Ectodermal cell (in vitro differentiated cells): ENCODE data around the gene STAP1.
A peak's percentile ranks its signal among the peaks of the same experiment; 100 is the strongest.
"Not testable (repeated sequence)": the region's sequence is repeated elsewhere in the genome, so short reads cannot be mapped to it uniquely, and the experiment has no call there.

Source experiments
- H3K27ac ChIP-seq: 2 replicates; pipeline ENCODE4 v1.7.0; 2013; ENCODE audit warnings: mild to moderate bottlenecking, low read depth, low read length; ENCODE audit not compliant: insufficient read depth, poor library complexity, severe bottlenecking
- H3K27me3 ChIP-seq: 2 replicates; pipeline ENCODE4 v1.7.0; 2013; ENCODE audit warnings: mild to moderate bottlenecking, low read length; ENCODE audit not compliant: insufficient read depth, control insufficient read depth, poor library complexity, severe bottlenecking
- H3K36me3 ChIP-seq: one replicate; pipeline ENCODE4 v1.7.0; 2013; ENCODE audit warnings: low read length; ENCODE audit not compliant: control insufficient read depth, insufficient read depth
- H3K4me1 ChIP-seq: one replicate; pipeline ENCODE4 v1.7.0; 2013; ENCODE audit warnings: low read length; ENCODE audit not compliant: control insufficient read depth, insufficient read depth
- H3K4me3 ChIP-seq: 2 replicates; pipeline ENCODE4 v1.7.0; 2013; ENCODE audit warnings: low read depth, low read length, control low read depth; ENCODE audit not compliant: insufficient read depth
- H3K9me3 ChIP-seq: 2 replicates; pipeline ENCODE4 v1.7.0; 2013; ENCODE audit warnings: mild to moderate bottlenecking, low read length, moderate library complexity; ENCODE audit not compliant: control insufficient read depth
- WGBS, 2 experiments: methylation state at CpG; one replicate each; pipeline ENCODE4 v1.1.7; 2013; ENCODE audit warnings: missing lambda C conversion rate in 2 of 2; 5-methylcytosine and 5-hydroxymethylcytosine counted together

Gene STAP1

GRCh38 chr4:67535280-67535840 is 23.2 kb upstream of the STAP1 start:
- Histone ChIP-seq H3K27ac (no peak overlapping the region), H3K9me3 (no peaks in the 10 kb centered on the region), H3K27me3 (no peaks in the 10 kb centered on the region), H3K4me1 (no peaks in the 10 kb centered on the region), H3K36me3 (peaks cover 22% of the 10 kb centered on the region), H3K4me3 (no peak overlapping the region)
- WGBS, 2 experiments = 100% methylated on average over 1 of the region's 2 CpGs; no CpG with 5 or more reads in 1 of the 2 experiments

DNA sequence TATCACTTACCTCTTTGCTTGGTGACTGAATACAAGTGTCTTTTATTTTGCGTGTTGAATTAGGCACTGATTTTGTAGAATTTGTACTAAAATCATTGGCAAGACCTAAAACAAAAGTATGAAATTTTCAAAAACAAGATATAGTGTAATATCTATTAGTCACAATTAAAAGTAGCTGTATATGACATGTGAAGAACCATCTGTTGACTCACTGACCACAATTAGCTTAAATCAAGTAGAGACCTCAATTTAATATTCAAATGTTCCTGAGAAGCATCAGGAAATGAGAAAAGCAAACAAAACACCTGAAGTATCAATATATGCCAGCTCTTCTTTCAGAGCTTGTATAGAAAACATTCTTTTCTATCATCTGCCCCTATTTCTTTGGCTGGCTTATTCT is 18.7 kb upstream of the STAP1 start:
- H3K4me1 ChIP-seq = no peaks in the 10 kb centered on the region
- WGBS, 2 experiments = no CpG with 5 or more reads among the region's 1 CpG
- H3K9me3 ChIP-seq = no peaks in the 10 kb centered on the region
- H3K27ac ChIP-seq = no peak overlapping the region
- no peaks in the 10 kb centered on the region for H3K27me3 ChIP-seq
- peaks cover 17% of the 10 kb centered on the region for H3K36me3 ChIP-seq
- H3K4me3 ChIP-seq = no peak overlapping the region

DNA sequence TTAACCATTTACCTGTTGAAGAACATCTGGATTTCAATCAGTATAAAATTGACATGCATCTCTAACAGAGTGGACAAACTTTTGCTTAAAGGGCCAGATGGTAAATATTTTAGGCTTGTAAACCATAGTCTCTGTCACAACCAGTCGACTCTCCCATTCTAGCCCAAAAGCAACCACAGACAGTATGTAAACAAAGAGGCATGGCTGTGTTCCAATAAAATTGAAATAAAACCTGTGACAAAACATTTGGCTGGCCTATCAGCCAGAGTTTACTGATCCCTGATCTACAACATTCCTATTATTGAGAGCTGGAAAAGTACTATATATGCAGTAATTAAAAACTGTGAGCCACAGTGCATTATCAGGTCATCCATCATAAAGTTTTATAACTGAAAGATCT is 16.5 kb upstream of the STAP1 start:
- H3K4me3 ChIP-seq = no peak overlapping the region
- H3K36me3 ChIP-seq = peaks cover 17% of the 10 kb centered on the region
- WGBS, 2 experiments = 90 to 96% methylated on average over 1 of the region's 1 CpG
- no peak overlapping the region for H3K27ac ChIP-seq
- no peaks in the 10 kb centered on the region for H3K9me3 ChIP-seq
- no peaks in the 10 kb centered on the region for H3K27me3 ChIP-seq
- H3K4me1 ChIP-seq = no peaks in the 10 kb centered on the region

GRCh38 chr4:67545199-67546003 is 13.1 kb upstream of the STAP1 start, which contains the start of gene CENPC:
Gene CENPC (minus strand): TSS chr4:67545503. CDS start chr4:67545355, 148 bp downstream.
- no peaks in the 10 kb centered on the region for H3K27me3 ChIP-seq
- peak within 1 kb of the TSS; percentile 92 for H3K4me3 ChIP-seq
- H3K27ac ChIP-seq = peak within 1 kb of the TSS; percentile 93
- no peaks in the 10 kb centered on the region for H3K36me3 ChIP-seq
- WGBS, 2 experiments = 0 to 1% methylated on average over 44 to 47 of the region's 53 CpGs
- no peaks in the 10 kb centered on the region for H3K4me1 ChIP-seq
- no peaks in the 10 kb centered on the region for H3K9me3 ChIP-seq

DNA sequence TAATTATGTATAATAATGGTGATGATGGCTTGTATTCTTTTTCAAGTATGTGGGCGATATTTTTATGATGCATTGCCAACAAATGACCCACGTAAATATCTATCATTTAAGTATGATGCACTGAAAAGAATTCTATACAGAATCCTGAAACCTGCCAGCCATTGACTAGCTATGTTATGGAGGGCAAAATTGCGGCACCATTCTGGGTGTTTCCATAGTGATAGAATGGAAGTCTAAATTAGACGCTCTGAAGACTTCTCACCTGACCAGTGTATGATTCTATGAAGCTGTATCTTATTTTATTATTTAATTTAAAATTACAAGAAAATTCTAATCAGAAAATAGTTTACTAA is 12.5 kb upstream of the STAP1 start:
- Histone ChIP-seq H3K27ac (no peak overlapping the region), H3K36me3 (no peaks in the 10 kb centered on the region), H3K4me1 (no peaks in the 10 kb centered on the region), H3K9me3 (no peaks in the 10 kb centered on the region), H3K4me3 (peak overlapping the region; percentile 92), H3K27me3 (no peaks in the 10 kb centered on the region)
- WGBS, 2 experiments = 60 to 78% methylated on average over 1 to 3 of the region's 4 CpGs

DNA sequence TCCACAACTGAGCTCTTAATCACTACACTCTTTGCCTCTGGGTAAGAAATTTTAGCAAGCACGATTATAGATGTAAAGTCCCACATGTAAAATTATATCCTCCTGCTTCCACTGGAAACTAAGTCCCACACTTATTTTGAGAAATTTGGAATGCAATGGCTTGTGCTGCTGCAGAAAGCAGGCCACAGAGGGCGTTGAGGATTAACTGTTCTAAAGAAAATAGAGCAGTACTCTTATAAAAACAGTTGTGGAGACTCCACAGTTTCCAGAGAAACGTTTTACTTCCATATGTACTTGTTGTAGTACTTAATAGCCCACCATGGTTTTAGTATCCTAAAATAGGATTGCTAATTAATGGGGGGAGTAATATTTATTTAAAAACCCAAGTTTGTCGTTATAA is 11.6 kb upstream of the STAP1 start:
- Histone ChIP-seq H3K36me3 (no peaks in the 10 kb centered on the region), H3K27me3 (no peaks in the 10 kb centered on the region), H3K4me1 (no peaks in the 10 kb centered on the region), H3K27ac (no peak overlapping the region), H3K4me3 (no peak overlapping the region), H3K9me3 (no peaks in the 10 kb centered on the region)
- 75 to 78% methylated on average over 2 to 3 of the region's 4 CpGs for WGBS, 2 experiments

DNA sequence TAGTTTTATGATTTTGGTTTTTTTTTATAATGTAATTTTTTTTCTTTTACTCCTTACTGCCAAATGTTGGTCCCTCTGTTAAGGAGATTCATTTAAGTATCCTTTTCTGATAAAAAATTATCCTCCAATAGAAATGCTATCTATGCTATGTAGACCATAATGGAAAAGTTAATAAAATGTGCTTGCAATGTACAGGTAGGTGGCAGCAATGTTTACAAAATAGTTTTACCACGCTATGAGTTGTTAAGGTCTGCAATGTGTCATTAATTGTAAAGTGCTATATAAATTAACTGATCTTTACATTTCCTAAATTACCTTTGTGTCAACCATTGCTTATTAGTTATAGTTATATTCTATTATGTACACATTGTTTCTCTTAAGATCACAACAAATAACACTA is 9.4 kb upstream of the STAP1 start:
- whole genome bisulfite sequencing, 2 experiments = no CpG with 5 or more reads among the region's 1 CpG

DNA sequence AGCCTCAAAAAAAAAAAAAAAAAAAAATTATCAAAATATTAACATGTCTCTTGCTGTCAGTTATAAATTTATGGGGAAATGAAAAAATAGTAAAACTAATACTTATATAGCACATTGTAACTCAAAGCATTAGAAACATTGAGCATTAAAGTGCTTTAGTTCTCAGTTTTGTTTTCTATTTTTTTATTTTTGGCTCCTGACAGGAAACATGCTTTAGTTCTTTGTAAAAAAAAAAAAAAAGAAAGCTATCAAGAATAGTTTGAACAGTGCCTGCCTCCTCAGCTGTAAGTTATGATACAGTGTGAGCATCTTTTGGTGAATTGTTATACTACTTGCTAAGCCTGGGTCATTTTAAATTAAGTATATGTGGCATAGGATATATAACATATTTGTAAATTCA is 8.1 kb upstream of the STAP1 start:
- H3K27ac ChIP-seq = no peak overlapping the region

More for the DNA sequence above, 9.4 kb upstream of the STAP1 start:
- H3K27me3 ChIP-seq = no peaks in the 10 kb centered on the region
- no peak overlapping the region for H3K4me3 ChIP-seq
- H3K9me3 ChIP-seq = no peaks in the 10 kb centered on the region
- H3K27ac ChIP-seq = no peak overlapping the region
- H3K4me1 ChIP-seq = no peaks in the 10 kb centered on the region
- H3K36me3 ChIP-seq = no peaks in the 10 kb centered on the region

GRCh38 chr4:67550857-67551256 is 7.7 kb upstream of the STAP1 start:
- Histone ChIP-seq H3K27ac (no peak overlapping the region), H3K4me3 (no peak overlapping the region)
- 90 to 100% methylated on average over 3 of the region's 3 CpGs for WGBS, 2 experiments

More for the DNA sequence above, 8.1 kb upstream of the STAP1 start:
- Histone ChIP-seq H3K4me1 (no peaks in the 10 kb centered on the region), H3K27me3 (no peaks in the 10 kb centered on the region), H3K9me3 (no peaks in the 10 kb centered on the region), H3K36me3 (no peaks in the 10 kb centered on the region), H3K4me3 (no peak overlapping the region)

GRCh38 chr4:67552146-67552792 is 6.3 kb upstream of the STAP1 start:
- not testable (repeated sequence) for H3K9me3 ChIP-seq, H3K36me3 ChIP-seq, H3K27me3 ChIP-seq, H3K4me1 ChIP-seq, H3K4me3 ChIP-seq, H3K27ac ChIP-seq
- 90% methylated on average over 4 of the region's 4 CpGs; no CpG with 5 or more reads in 1 of the 2 experiments for WGBS, 2 experiments

More at GRCh38 chr4:67550857-67551256, 7.7 kb upstream of the STAP1 start:
- Histone ChIP-seq H3K4me1 (no peaks in the 10 kb centered on the region), H3K9me3 (no peaks in the 10 kb centered on the region), H3K36me3 (no peaks in the 10 kb centered on the region), H3K27me3 (no peaks in the 10 kb centered on the region)
